GM23338 (cell line): ENCODE data around the gene OXLD1. TPM values are rescaled to one million over a fixed set of nuclear protein-coding genes. Genes with fewer than 3 reads are reported as not detected.

ENCODE experiments used
- ATAC-seq: fragments of 200-7000 bp; cut with Tn5 transposase; 3 replicates; pipeline ENCODE4 v1.9.1; 2020
- DNase-seq: peaks from one replicate; pipeline ENCODE4 v3.0.0-alpha.2; 2015; ENCODE audit warnings: low spot score
- H2AFZ ChIP-seq: fragments of 200-600 bp; sonication (generic); 2 replicates; pipeline ENCODE4 v1.8.0; 2016; ENCODE audit warnings: antibody characterized with exemption, mild to moderate bottlenecking, moderate library complexity
- H3F3A ChIP-seq: fragments of 200-600 bp; sonication (generic); replicated peaks from 2 replicates; pipeline ENCODE4 v1.8.0; 2017; ENCODE audit warnings: antibody characterized with exemption, mixed run types, low read depth
- H3K27ac ChIP-seq: fragments of 200-600 bp; sonication (generic); 2 replicates; pipeline ENCODE4 v1.6.1; 2016; ENCODE audit warnings: low read depth
- H3K27me3 ChIP-seq: fragments of 200-600 bp; sonication (generic); 2 replicates; pipeline ENCODE4 v1.8.0; 2016; ENCODE audit warnings: mild to moderate bottlenecking, mixed run types, moderate library complexity; ENCODE audit not compliant: insufficient read depth
- H3K36me3 ChIP-seq: fragments of 200-600 bp; sonication (generic); 2 replicates; pipeline ENCODE4 v1.8.0; 2016; ENCODE audit warnings: mild to moderate bottlenecking; ENCODE audit not compliant: insufficient read depth
- H3K4me1 ChIP-seq: fragments of 200-600 bp; sonication (generic); 2 replicates; pipeline ENCODE4 v1.8.0; 2016; ENCODE audit warnings: mild to moderate bottlenecking, moderate library complexity; ENCODE audit not compliant: insufficient read depth
- H3K4me2 ChIP-seq: fragments of 200-600 bp; sonication (generic); 2 replicates; pipeline ENCODE4 v1.7.1; 2017; ENCODE audit warnings: mixed run types
- H3K4me3 ChIP-seq: fragments of 200-600 bp; sonication (generic); 2 replicates; pipeline ENCODE4 v1.6.1; 2016; ENCODE audit warnings: mixed run types
- H3K79me2 ChIP-seq: fragments of 200-600 bp; sonication (generic); replicated peaks from 2 replicates; pipeline ENCODE4 v1.8.0; 2017; ENCODE audit warnings: mild to moderate bottlenecking; ENCODE audit not compliant: insufficient read depth
- H3K9me2 ChIP-seq: fragments of 200-600 bp; sonication (generic); 2 replicates; pipeline ENCODE4 v1.8.0; 2017; ENCODE audit not compliant: insufficient read depth
- H4K20me1 ChIP-seq: fragments of 200-600 bp; sonication (generic); replicated peaks from 2 replicates; pipeline ENCODE4 v1.8.0; 2017; ENCODE audit warnings: mild to moderate bottlenecking; ENCODE audit not compliant: insufficient read depth
- H3K27ac Mint-ChIP-seq: 2 replicates; pipeline ENCODE4 v1.8.0; 2020; ENCODE audit warnings: inconsistent platforms, mild to moderate bottlenecking, moderate library complexity, mixed read lengths
- H3K27me3 Mint-ChIP-seq: 3 replicates; pipeline ENCODE4 v1.8.0; 2022; ENCODE audit warnings: low read depth, mild to moderate bottlenecking, moderate library complexity, mixed read lengths, inconsistent platforms; ENCODE audit not compliant: insufficient read depth, poor library complexity
- H3K36me3 Mint-ChIP-seq: 3 replicates; pipeline ENCODE4 v1.8.0; 2021; ENCODE audit warnings: low read depth, mild to moderate bottlenecking, inconsistent platforms, moderate library complexity, mixed read lengths
- H3K4me1 Mint-ChIP-seq: 3 replicates; pipeline ENCODE4 v1.8.0; 2020; ENCODE audit warnings: mild to moderate bottlenecking, inconsistent platforms, mixed read lengths
- H3K4me3 Mint-ChIP-seq: 3 replicates; pipeline ENCODE4 v1.8.0; 2021; ENCODE audit warnings: moderate library complexity, mild to moderate bottlenecking, inconsistent platforms, mixed read lengths
- H3K9me3 Mint-ChIP-seq: 3 replicates; pipeline ENCODE4 v1.8.0; 2020; ENCODE audit warnings: moderate library complexity, mild to moderate bottlenecking, inconsistent platforms, mixed read lengths
- CREB1 ChIP-seq: fragments of 250-450 bp; sonication (Bioruptor Pico); IDR thresholded peaks from 2 replicates; pipeline ENCODE4 v1.5.0; 2020; ENCODE audit warnings: low read depth, mild to moderate bottlenecking, moderate library complexity
- CTCF ChIP-seq, 2 experiments: fragments of 200-600 bp in 1 of 2; sonication (generic) in 1 of 2; conservative IDR thresholded peaks; 2 replicates each; pipeline versions ENCODE4 v1.5.1 to v1.6.1; 2016 to 2017; ENCODE audit warnings: antibody characterized with exemption in 2 of 2, low read depth in 2 of 2, mild to moderate bottlenecking in 2 of 2, moderate library complexity in 1 of 2
- EZH2phosphoT487 ChIP-seq: fragments of 200-600 bp; sonication (generic); IDR thresholded peaks from one replicate; pipeline ENCODE4 v1.8.1; 2018; ENCODE audit warnings: antibody characterized with exemption; ENCODE audit not compliant: unreplicated experiment
- JUNB ChIP-seq: IDR thresholded peaks from one replicate; pipeline ENCODE4 v1.6.1; 2016; ENCODE audit warnings: antibody characterized with exemption; ENCODE audit not compliant: unreplicated experiment
- NANOG ChIP-seq: IDR thresholded peaks from 2 replicates; pipeline ENCODE4 v1.6.1; 2016; ENCODE audit warnings: antibody characterized with exemption, borderline replicate concordance
- POLR2AphosphoS5 ChIP-seq: IDR thresholded peaks from 2 replicates; pipeline ENCODE4 v1.6.1; 2016; ENCODE audit warnings: antibody characterized with exemption, low read depth
- STAT1 ChIP-seq: IDR thresholded peaks from one replicate; pipeline ENCODE4 v1.6.1; 2016; ENCODE audit warnings: antibody characterized with exemption; ENCODE audit not compliant: unreplicated experiment
- ZNF331 ChIP-seq: fragments of 250-450 bp; sonication (Bioruptor Pico); IDR thresholded peaks from 2 replicates; pipeline ENCODE4 v1.5.0; 2020; ENCODE audit warnings: low read depth, mild to moderate bottlenecking, moderate library complexity
- polyA plus RNA-seq: library from polyadenylated mRNA; unstranded; fragments of >200 nt; fragmentation: Nextera tagmentation; extraction: Ambion mirVana; gene quantifications from 2 replicates; pipeline ENCODE4 v1.2.1, GENCODE V29; 2016
- total RNA-seq: library from RNA; depleted of rRNA; stranded (reverse); fragments of >200 nt; shearing (Covaris generic); gene quantifications from 2 replicates; pipeline ENCODE4 v1.2.3, GENCODE V29; 2014

The OXLD1 gene
- total and polyA plus RNA-seq, 2 experiments from 2014 or later: 46.0 to 64.9 TPM

GRCh38 chr17:81656118-81656743 lies 10.2 kb downstream of the OXLD1 start, which contains the start of gene PDE6G:
PDE6G (minus strand) TSS chr17:81656542; CDS start chr17:81653305, 3,237 bp downstream.
- TF ChIP-seq ZNF331 (CRISPR knock-in tag): no peak
- no peak for TF ChIP-seq JUNB
- H3K9me3 Mint-ChIP-seq: no peaks in the 10 kb centered on the region
- ATAC-seq: no peak

GRCh38 chr17:81655378-81656117 lies 10.9 kb downstream of the OXLD1 start:
- Histone ChIP-seq H3K4me1 (peaks cover 13% of the 10 kb centered on the region), H3K36me3 (no peaks in the 10 kb centered on the region), H3K79me2 (no peaks in the 10 kb centered on the region), H3K4me3 (no peak overlapping the region), H3K27ac (no peak overlapping the region), H3K4me2 (no peak overlapping the region), H3K9me2 (no peaks in the 10 kb centered on the region), H3K27me3 (no peaks in the 10 kb centered on the region), H2AFZ (no peak overlapping the region), H4K20me1 (no peaks in the 10 kb centered on the region), H3F3A (no peaks in the 10 kb centered on the region)
- Mint-ChIP-seq H3K4me1 (peaks cover 8% of the 10 kb centered on the region), H3K9me3 (no peaks in the 10 kb centered on the region), H3K36me3 (no peaks in the 10 kb centered on the region), H3K27ac (no peak overlapping the region), H3K27me3 (peaks cover 13% of the 10 kb centered on the region), H3K4me3 (no peak overlapping the region)
- DNase-seq: no peak
- ATAC-seq: no peak
- TF ChIP-seq CREB1 (CRISPR knock-in tag) (no peak), NANOG (no peak), STAT1 (no peak), EZH2phosphoT487 (no peak), POLR2AphosphoS5 (no peak), CTCF (conservative IDR thresholded peaks at IDR 0.05; ENCODE audit: low read depth in 2 of 2) (no peak)

More at GRCh38 chr17:81656118-81656743, 10.2 kb downstream of the OXLD1 start, which contains the start of gene PDE6G:
- no peaks in the 10 kb centered on the region for H3K36me3 ChIP-seq
- H3F3A ChIP-seq: no peaks in the 10 kb centered on the region
- H3K79me2 ChIP-seq: no peaks in the 10 kb centered on the region
- no peak within 1 kb of the TSS for H2AFZ ChIP-seq
- no peaks in the 10 kb centered on the region for H3K27me3 ChIP-seq
- DNase-seq: no peak
- H4K20me1 ChIP-seq: no peaks in the 10 kb centered on the region
- H3K9me2 ChIP-seq: no peaks in the 10 kb centered on the region
- H3K4me2 ChIP-seq: no peak within 1 kb of the TSS
- H3K4me3 ChIP-seq: no peak within 1 kb of the TSS
- H3K27ac ChIP-seq: no peak within 1 kb of the TSS
- Mint-ChIP-seq H3K36me3 (no peaks in the 10 kb centered on the region), H3K27ac (no peak within 1 kb of the TSS), H3K27me3 (peaks cover 13% of the 10 kb centered on the region), H3K4me1 (peaks cover 8% of the 10 kb centered on the region), H3K4me3 (no peak within 1 kb of the TSS)
- H3K4me1 ChIP-seq: peaks cover 13% of the 10 kb centered on the region
